HL-60 (cell line): ENCODE data around the gene CEPT1.

Experiments
- CTCF ChIP-seq: IDR thresholded peaks from one replicate; pipeline ENCODE4 v1.5.1; 2011; ENCODE audit warnings: low read length, control low read depth, inconsistent platforms; ENCODE audit not compliant: insufficient read depth
- POLR2AphosphoS5 ChIP-seq: IDR thresholded peaks from 2 replicates; pipeline ENCODE4 v1.6.1; 2012; ENCODE audit warnings: low read depth

DNA sequence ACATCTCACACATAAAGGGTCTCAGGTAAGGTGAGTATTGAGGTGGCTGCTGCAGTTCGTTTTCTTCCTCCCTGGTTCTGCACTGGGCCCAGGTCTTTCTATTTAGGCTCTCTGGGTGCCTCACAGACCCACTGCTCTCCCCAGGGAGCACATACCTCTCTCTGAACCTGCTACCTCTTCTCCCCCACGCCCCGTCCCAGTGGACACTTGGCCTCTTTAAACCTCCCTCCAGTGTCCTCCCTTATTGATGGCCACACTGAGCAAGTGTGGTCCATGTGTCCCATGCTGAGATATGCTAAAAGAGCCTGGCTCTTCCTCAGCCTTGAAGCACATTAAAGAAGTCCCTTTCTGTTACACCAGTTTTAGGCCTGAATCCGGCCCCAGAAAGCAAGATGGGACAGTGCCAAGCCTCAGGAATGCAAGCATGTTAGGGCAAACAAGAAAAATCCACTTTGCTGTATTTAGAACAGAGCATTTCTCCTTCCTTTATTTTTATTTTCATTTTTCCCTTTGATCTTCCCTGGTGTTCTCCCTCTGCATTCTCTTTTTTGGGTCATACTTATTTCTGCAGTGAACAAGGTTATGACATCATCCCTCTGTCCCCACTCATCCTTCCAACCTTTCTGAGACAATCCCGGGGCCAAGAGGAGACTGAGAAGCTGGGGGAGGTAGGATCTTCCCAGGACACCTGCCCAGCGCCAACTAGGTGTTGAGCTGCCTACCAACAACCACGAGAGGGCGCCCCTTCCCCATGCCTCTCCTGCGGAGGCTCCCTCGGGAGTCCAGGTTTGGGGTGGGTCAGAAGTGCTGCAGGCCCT is 82.5 kb downstream of the CEPT1 start:
- TF ChIP-seq CTCF: peak; percentile 91
- no peak for TF ChIP-seq POLR2AphosphoS5
